ENCODE measurements around the gene SYTL1. TPM values are rescaled to one million over a fixed set of nuclear protein-coding genes. Genes with fewer than 3 reads are reported as not detected.

SYTL1 gene
- total RNA-seq, 1 experiment from 2014 or later: 81.8 TPM

GRCh38 chr1:27306892-27307761 is 34.7 kb upstream of the SYTL1 start:
- no TSS peak for BruUV-seq (replicated peaks)
- CTCF ChIA-PET: interaction anchor here (0.5 to 2.6 kb wide), 7 partner anchors 10 to 448 kb away, joined by 3 to 17 read pairs (median 3); partner anchors contain the start of gene MAP3K6
- POLR2A ChIA-PET: interaction anchor here (1.5 kb wide), 1 partner anchor 16 kb away, joined by 4 read pairs; no protein-coding TSS in a partner anchor
- H3K27me3 Mint-ChIP-seq (ENCODE audit: insufficient read depth, unreplicated experiment): no peaks in the 10 kb centered on the region
- intact Hi-C loops (cut with micrococcal nuclease): no loop called here
- TF ChIP-seq CTCF (IDR thresholded peaks at IDR 0.05; ENCODE audit: unreplicated experiment): no peak
- no peaks in the 10 kb centered on the region for H3K9me3 Mint-ChIP-seq (ENCODE audit: unreplicated experiment)
- H3K4me1 Mint-ChIP-seq (ENCODE audit: insufficient read depth, unreplicated experiment): no peaks in the 10 kb centered on the region
- DNase-seq (ENCODE audit: unreplicated experiment): no peak
- H3K27ac Mint-ChIP-seq (ENCODE audit: low read depth, unreplicated experiment): no peak overlapping the region
- no peak overlapping the region for H3K4me3 Mint-ChIP-seq (ENCODE audit: unreplicated experiment)
- H3K36me3 Mint-ChIP-seq (ENCODE audit: insufficient read depth, unreplicated experiment): peaks cover 27% of the 10 kb centered on the region

GRCh38 chr1:27307874-27308598 is 33.8 kb upstream of the SYTL1 start:
- POLR2A ChIA-PET: interaction anchor here (0.9 to 1.5 kb wide), 3 partner anchors 9 to 299 kb away, joined by 3 to 4 read pairs (median 4); no protein-coding TSS in a partner anchor
- Mint-ChIP-seq H3K36me3 (ENCODE audit: insufficient read depth, unreplicated experiment) (peaks cover 18% of the 10 kb centered on the region), H3K4me3 (ENCODE audit: unreplicated experiment) (no peak overlapping the region), H3K27me3 (ENCODE audit: insufficient read depth, unreplicated experiment) (no peaks in the 10 kb centered on the region), H3K9me3 (ENCODE audit: unreplicated experiment) (no peaks in the 10 kb centered on the region), H3K27ac (ENCODE audit: low read depth, unreplicated experiment) (no peak overlapping the region), H3K4me1 (ENCODE audit: insufficient read depth, unreplicated experiment) (no peaks in the 10 kb centered on the region)
- intact Hi-C loops (cut with micrococcal nuclease): no loop called here
- no peak for DNase-seq (ENCODE audit: unreplicated experiment)
- TF ChIP-seq CTCF (IDR thresholded peaks at IDR 0.05; ENCODE audit: unreplicated experiment): no peak
- BruUV-seq (replicated peaks): no TSS peak
- CTCF ChIA-PET: interaction anchor here (0.5 to 3.3 kb wide), 9 partner anchors 8 to 340 kb away, joined by 3 to 23 read pairs (median 4); partner anchors contain the start of gene MAP3K6

- H3K9me3 Mint-ChIP-seq (ENCODE audit: unreplicated experiment): no peaks in the 10 kb centered on the region
- H3K4me3 Mint-ChIP-seq (ENCODE audit: unreplicated experiment): no peak overlapping the region
- ChIA-PET CTCF (interaction anchor here (0.5 to 6.3 kb wide), 8 partner anchors 13 to 282 kb away, joined by 3 to 32 read pairs (median 4); partner anchors contain the start of gene GPR3), POLR2A (interaction anchor here (0.7 to 2.3 kb wide), 4 partner anchors 14 to 121 kb away, joined by 3 to 12 read pairs (median 6); partner anchors contain the start of gene SYTL1)
- H3K4me1 Mint-ChIP-seq (ENCODE audit: insufficient read depth, unreplicated experiment): no peaks in the 10 kb centered on the region
- BruUV-seq (replicated peaks): no TSS peak
- no peak for TF ChIP-seq CTCF (IDR thresholded peaks at IDR 0.05; ENCODE audit: unreplicated experiment)
- intact Hi-C loops (cut with micrococcal nuclease): no loop called here
- H3K27ac Mint-ChIP-seq (ENCODE audit: low read depth, unreplicated experiment): no peak overlapping the region
- no peak for DNase-seq (ENCODE audit: unreplicated experiment)
- no peaks in the 10 kb centered on the region for H3K36me3 Mint-ChIP-seq (ENCODE audit: insufficient read depth, unreplicated experiment)
- no peaks in the 10 kb centered on the region for H3K27me3 Mint-ChIP-seq (ENCODE audit: insufficient read depth, unreplicated experiment)
Measured at GRCh38 chr1:27314169-27314568, 27.7 kb upstream of the SYTL1 start.

- Mint-ChIP-seq H3K27ac (ENCODE audit: low read depth, unreplicated experiment) (no peak overlapping the region), H3K4me3 (ENCODE audit: unreplicated experiment) (no peak overlapping the region), H3K27me3 (ENCODE audit: insufficient read depth, unreplicated experiment) (no peaks in the 10 kb centered on the region), H3K4me1 (ENCODE audit: insufficient read depth, unreplicated experiment) (no peaks in the 10 kb centered on the region), H3K36me3 (ENCODE audit: insufficient read depth, unreplicated experiment) (no peaks in the 10 kb centered on the region), H3K9me3 (ENCODE audit: unreplicated experiment) (no peaks in the 10 kb centered on the region)
- POLR2A ChIA-PET: interaction anchor here (0.6 to 0.9 kb wide), 4 partner anchors 28 to 194 kb away, joined by 3 to 4 read pairs (median 3); no protein-coding TSS in a partner anchor
- CTCF ChIA-PET: interaction anchor here (0.6 to 6.3 kb wide), 6 partner anchors 13 to 184 kb away, joined by 3 to 32 read pairs (median 4); partner anchors contain the start of gene GPR3
- DNase-seq (ENCODE audit: unreplicated experiment): no peak
- intact Hi-C loops (cut with micrococcal nuclease): no loop called here
- TF ChIP-seq CTCF (IDR thresholded peaks at IDR 0.05; ENCODE audit: unreplicated experiment): no peak
- no TSS peak for BruUV-seq (replicated peaks)
Measured at GRCh38 chr1:27314737-27315136, 27.1 kb upstream of the SYTL1 start.
